NCI-H2227 (cell line): Measurements from ENCODE around the gene M1AP.
A peak's percentile ranks its signal among the peaks of the same experiment; 100 is the strongest.
"Not testable (repeated sequence)": the region's sequence is repeated elsewhere in the genome, so short reads cannot be mapped to it uniquely, and the experiment has no call there.

Experiments
- DNase-seq: peaks from one replicate; lab custom pipeline; 2025; ENCODE audit not compliant: unreplicated experiment; lab: John Stamatoyannopoulos, UW

Gene M1AP

DNA sequence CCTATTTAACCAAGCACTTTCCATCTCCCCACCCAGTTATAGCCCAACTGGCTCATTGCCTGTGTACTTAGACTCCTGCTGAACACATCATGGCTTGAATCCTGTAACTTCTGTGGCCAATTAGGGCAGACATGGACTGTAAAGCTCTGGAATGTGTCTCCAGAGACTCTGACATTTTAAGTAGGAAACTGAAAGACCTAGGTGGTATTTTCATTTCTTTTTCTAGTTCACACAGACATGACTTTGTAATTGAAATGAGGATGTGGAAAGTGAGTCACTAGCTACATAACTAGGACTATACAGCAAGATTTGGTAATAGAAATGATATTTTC lies 81.4 kb downstream of the M1AP start:
- DNase-seq: no peak

DNA sequence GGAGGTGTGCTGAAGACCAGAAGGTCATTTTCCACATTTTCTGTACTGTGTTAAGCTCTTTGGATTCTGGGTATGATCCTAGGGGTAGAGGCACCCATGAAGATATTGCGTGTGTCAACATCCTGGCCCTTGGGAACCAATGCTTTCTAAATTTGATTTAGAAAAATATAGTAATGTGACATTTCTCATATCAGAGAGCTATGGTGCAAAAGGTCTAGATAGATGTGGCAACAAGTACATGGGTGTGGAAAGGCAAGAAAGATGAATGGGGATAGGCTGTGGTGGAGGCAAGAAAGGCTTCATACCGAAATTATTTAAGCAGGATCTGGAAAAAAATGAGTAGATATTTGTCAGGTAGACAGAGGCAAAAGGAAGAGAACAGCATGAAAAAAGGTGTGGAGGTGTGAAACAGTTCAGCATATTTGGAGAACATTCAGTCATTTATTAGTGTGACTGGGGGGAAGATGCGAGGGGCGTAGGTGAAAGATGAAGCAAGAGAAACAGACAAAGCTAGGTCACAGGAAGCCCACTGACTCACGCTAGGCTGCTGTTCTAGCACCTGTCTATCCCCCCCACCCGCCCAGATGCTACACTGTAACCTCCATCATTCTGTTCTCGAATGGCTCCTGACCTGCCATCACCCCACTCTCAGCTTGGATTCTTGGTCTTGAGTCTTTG lies 81.9 kb downstream of the M1AP start:
- DNase-seq: no peak

DNA sequence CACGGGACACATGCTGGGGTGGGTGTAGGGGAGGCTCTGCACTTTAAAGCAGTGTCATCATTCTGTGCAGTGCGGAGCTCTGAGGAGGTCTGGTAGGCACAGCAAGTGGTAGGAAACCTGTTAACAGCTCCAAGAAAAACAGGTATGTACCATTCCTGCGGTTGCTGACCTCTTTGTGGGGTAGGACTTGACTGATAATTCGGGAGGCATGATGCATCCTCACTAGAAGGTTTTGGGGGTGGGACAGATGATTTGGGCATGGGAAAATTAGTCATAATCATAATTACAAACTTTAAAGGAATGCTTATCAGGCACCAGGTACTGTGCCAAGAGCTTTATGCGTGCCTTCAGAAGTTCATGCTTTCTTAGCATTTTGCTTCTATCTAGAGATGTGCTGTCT lies 83.9 kb downstream of the M1AP start:
- DNase-seq: no peak

DNA sequence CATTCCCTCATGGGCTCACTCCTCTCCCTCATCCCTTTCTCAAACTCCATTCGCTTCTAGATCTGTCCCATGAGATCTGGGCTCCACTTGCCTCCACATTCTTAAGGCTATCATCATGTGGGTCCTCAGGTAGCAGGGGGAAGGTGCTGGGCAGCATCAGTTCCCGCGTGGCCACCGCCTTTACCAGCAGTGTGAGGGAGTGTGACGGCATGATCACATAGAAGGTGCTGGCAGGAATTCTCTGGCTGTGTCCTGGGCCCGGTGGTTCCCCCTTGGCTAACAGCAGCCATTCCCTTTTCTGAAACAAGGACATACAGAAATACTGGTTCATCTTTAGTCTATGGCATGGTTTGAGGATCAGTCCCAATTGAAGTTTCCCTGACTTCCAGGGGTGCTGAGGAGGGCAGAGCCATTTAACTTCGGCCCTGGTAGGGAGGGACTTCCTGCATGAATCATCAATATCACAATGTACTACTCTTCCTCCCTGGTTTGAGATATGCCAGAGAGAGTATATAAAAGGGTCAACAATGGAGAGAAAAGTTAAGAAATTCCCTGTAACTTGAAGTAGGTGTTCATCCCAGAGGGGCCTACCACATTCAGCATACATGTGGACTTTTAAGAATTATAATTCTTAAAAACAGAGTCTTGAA lies 85.9 kb downstream of the M1AP start:
- no peak for DNase-seq

DNA sequence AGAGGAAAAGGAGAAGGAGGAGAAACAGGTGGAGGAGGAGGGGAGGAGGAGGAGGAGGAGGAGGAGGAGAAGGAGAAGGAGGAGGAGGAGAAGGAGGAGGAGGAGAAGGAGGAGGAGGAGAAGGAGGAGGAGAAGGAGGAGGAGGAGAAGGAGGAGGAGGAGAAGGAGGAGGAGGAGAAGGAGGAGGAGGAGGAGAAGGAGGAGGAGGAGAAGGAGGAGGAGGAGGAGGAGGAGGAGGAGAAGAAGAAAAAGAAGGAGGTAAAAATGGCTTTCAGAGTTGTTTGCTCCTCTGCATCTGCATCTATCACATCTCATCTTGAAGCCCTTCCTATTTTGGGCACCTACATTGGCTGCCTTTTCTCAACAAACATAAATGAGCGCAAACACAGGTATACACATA lies 87.1 kb downstream of the M1AP start:
- DNase-seq: not testable (repeated sequence)

DNA sequence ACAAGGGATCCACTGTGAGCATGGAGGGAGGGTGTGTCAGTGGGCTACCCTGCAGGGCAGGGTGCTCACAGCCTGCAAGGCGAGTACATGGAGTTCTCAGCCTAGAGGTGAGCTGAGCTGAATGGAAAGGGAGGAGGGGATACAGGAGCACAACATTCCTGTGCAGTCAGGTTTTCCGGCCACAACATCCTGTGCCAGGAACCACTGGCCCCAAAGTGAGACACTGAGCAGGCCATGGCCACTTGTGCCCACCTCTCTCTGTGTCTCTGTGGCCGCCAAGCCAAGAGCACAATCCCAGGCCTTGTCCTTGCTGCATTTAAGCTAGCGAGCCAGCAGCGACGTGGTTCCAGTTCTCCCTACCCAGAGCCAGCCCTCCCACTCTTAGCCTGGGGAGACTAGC lies 87.5 kb downstream of the M1AP start:
- no peak for DNase-seq

DNA sequence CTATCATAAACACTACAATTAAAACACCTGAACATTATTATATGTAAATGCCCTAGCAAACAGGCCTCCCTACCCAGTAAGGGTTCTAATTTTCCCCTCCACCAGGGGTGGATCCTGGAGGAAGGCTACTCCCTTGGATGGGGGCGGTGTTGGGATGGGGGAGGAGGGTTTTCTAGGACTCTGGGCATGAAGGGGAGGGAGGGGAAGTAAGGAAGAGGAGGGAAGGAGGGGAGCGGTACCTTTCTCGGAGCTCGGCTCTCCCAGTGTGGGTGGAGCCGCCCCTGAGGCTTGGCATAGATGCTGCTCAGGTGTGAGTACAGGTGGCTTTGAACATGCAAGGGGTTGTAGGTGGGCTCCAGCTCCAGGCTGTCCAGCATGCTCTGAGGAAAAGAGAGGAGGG lies 88.2 kb downstream of the M1AP start:
- DNase-seq: no peak

DNA sequence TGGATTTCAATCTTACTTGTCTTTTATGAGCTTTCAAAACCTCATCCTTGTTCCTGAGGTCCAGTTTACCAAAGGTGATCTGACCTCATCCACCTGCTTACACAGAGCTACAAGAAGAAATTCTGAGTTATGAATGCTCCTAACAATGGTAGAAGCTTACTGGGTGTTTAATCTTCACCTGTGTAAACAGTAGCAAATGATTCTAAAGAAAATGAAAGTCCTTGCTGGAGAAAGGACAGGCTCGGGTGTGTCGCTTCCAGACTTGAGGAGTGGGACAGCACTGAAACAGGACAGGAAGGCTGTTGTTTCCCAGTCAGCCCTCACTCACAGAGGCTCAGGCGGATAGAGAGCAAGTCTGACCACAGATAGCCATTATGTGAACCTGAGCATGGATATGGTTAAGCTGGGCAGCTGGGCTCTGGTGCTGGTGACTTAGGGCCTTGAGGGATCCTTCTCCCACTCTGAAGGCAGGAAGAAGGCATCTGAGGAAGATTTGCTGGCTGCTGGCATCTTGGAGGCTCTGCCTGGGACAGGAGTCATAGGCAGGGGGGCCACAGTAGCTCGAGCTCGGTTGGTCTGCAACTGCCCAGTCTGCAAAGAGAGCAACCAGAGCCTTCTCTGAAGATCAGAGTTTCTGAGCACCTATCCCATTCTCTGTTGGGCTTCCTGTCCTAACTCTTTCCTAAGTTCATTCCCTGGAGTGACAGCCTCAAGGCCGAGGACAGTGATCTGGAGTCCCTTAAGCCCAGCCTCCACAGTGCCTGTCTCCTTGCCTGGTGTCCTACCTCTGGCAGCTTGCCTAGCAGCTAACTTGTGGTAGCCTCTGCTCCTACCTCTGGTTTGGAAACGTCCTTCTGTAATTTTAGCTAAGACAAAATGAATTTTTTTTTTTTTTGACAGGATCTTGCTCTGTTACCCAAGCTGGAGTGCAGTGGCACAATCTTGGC lies 89.6 kb downstream of the M1AP start:
- no peak for DNase-seq

DNA sequence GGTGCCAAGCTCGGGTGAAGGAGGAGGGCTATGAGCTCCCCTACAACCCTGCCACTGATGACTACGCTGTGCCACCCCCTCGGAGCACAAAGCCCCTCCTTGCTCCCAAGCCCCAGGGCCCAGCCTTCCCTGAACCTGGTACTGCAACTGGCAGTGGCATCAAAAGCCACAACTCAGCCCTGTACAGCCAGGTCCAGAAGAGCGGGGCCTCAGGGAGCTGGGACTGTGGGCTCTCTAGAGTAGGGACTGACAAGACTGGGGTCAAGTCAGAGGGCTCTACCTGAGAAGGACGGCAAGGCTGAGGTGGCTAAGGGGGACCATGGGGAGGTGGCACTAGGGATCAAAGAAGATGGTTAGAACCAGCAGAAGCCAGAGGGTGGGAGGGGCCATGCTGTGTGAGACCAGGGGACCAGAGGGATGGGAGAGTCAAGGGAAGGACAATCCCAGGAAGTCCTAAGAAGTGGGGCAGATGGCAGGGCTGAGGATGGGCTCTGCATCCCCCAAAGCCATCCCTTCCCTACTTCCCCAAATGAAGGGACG lies 91.2 kb downstream of the M1AP start:
- DNase-seq: no peak

DNA sequence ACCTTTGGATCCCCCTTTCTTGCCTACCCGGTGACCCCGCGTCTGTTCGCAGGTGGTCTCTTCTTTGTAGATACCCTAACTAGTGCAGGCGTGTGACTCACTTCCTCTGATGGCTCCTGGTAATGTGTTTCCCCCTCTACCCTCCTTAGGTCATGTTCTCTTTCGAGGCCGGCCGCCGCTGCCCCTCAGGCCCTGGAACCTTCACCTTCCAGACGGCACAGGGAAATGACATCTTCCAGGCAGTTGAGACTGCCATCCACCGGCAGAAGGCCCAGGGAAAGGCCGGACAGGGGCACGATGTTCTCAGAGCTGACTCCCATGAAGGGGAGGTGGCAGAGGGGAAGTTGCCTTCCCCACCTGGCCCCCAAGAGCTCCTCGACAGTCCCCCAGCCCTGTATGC lies 92.0 kb downstream of the M1AP start:
- DNase-seq: no peak

DNA sequence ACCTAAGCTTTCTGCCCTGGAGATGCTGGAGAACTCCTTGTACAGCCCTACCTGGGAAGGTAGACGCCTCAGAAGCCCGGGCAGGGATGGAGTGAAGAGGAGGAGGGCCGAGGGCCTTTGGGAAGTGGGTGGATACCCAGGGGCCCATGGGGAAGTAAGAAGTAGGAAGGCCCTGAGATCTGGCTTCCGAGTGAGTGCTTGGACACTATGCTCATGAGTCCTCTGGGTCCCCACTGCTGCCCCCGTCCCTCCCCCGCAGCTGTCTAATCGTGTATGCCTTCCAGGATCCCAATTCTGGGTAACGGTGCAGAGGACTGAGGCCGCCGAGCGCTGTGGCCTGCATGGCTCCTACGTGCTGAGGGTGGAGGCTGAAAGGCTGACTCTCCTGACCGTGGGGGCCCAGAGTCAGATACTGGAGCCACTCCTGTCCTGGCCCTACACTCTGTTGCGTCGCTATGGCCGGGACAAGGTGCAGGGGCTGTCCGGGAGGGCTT lies 92.5 kb downstream of the M1AP start:
- no peak for DNase-seq

DNA sequence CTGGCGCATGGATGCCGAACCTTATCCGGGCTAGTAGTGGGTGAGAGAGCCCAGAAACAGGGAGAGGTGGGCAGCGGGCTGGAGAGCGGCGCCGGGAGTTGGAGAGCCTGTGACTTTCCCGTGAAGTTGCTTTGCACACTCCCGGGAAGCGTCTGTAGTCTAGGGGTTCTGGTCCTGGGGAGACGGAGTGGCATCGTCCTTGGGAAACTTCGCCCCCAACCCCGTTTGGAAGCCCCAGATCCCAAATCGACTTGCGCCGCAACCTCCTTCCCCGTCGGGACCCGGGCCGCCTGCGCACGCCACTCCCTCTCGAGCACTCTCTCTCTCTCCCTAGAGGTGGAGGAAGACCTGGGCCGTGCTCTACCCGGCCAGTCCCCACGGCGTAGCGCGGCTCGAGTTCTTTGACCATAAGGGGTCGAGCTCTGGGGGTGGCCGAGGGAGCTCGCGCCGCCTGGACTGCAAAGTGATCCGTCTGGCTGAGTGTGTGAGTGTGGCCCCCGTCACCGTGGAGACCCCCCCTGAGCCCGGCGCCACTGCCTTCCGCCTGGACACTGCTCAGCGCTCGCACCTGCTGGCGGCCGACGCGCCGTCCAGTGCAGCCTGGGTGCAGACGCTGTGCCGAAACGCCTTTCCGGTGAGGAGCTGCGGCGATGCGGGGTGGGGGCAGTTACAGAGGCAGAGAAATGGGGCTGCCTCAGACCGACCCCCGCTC lies 93.2 kb downstream of the M1AP start:
- DNase-seq: peak; percentile 73

DNA sequence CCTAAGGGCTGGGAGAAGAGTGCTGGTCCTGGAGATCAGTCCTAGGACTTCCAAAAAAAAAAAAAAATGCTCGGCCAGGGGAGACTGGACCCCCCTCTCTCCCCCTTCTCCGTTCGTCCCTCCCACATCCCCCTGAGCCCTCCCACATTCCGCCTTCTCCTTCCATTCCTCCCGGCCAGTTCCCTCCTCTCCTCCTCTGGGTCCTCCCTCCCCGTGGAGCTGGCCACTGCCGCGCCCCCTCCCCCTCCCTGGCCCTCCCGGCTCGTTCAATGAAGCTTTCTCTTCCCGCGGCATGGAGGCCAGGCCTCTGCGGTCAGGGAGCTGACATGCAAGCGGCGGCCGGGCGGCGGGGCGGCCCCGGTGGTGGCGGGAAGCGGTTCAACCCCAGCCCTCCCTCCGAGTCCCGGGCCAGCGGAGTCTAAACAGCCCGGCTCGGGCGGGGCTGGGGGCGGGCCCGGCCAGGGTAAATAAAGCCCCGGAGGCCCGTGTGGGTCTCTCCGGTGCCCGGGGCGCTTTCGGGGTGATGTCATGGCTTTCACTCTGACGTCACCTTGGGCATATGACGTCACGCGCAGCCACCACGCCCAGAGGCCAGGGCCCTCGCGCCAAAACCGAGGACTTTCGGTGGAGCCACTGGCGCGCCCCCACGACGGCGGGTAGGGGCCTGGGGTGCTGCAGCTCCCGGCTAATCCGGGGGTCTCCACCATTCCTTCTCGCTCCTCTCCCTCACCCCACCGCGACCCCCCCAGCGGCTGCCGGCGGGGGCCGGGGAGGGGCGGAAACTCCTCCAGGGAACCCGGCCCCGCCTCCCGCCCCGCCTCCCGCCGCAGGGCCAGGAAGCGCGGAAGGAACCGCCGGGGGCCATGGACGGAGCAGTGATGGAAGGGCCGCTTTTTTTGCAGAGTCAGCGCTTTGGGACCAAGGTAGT lies 94.0 kb downstream of the M1AP start, which contains the start of the genes DOK1 and LOXL3:
TSS of gene DOK1 (plus strand) at position 829 of the 928 bp plus-strand sequence. CDS start at position 864, 35 bp downstream.
TSS of gene LOXL3 (minus strand) at position 51 of the 928 bp plus-strand sequence. CDS start 1,308 bp downstream, outside the sequence.
- peak; percentile 91 for DNase-seq

DNA sequence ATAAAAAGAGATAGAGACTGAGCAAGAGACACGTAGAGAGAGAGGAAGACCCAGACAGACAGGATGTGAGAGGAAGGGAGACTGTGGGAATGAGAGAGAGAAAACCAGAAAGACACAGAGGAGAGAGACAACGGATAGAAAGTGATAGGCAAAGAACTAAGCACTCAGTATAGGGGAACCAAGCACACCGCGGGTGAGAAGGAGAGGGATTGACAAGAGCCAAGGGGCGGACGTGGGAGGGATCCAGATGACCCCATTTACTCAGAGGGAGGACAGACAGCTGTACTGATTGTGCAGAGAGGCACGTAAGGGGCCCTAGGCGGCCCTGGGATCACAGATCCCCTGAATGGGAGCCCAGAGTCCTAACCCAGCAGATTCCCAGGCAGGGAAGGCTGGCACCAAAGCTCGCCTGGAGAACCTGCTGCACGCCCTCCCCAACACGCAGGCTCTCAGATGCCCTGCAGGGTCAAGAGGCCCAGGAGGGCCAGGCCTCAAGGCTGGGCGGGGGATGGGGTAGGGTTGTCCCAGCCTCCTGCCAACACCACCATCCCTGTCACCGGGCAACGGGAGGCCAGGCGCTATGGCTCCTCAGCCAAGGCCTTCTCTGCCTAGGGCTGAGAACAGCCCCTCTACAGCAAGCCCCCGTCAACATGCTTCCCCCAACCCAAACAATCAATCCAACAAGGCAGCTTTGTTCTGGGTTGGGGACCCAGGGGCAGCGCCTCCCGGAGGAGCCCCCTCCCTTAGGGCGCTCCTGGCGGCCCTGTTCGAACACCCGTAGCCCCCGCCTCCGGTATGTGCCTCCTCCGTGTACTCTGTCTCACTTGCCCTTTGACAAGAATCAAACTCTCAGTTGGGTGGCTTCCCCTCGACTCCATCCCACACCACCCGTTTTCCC lies 95.0 kb downstream of the M1AP start:
- DNase-seq: peak; percentile 62

DNA sequence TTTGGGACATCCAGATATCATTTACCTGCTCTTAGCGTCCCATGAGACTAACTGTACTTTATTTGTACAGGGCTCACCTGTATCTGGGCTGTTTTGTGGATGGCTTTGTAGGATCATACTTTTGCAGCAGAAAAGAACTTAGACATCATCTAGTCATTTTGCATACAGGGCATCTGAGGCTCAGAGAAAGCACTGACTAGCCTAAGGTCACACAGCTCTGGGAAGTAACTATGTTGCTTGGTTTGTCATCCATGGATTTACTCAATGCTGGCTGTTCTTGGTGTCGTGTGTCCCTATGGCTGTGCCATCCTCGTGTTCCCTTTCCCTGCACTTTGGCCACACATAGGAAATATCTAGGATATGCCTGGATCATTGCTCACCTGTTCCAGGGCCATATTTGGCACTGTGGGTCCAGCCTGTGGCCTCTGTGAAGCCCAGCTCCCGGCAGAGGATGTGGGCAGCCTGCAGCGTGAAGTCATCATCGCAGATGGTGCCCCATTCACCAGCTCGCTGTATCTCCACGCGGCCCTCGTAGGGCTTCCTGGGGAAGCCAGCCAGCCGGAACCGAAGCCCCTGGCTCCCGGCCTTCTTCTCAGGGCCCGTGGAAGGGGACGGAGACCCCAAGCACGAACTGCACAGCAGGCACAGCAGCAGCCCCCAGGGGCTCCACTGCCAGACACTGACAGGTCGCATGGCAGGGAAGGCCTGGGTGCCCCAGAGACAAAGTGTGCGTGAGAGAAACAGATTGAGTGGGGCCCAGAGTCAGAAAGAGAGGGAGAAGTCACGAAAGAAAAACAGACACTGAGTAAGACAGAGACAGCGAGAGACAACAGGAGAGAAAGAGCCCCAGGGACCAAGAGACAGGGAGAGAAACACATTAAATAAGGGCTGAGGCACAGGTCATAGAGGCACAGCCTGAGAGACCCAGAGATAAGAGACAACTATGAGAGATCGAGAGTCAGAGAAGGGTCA lies 95.9 kb downstream of the M1AP start:
- DNase-seq: no peak

DNA sequence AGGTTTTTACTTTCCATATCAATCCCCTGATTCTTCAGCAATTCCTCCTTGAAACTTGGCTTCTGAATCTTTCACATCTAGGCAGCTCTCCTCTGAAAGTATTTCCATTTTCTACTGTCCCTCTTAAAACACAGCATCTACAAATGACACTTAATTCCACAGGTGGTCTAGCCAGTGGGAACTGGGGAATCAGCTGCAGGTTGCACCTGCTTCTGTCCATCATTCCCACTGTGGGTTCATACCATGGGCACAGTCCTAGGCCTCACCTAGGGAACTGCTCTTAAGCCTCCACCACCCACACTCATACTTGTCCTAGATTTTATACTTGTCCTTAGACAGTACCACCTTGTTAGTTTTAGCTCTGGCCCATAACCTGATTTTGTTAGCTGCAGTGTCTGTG lies 96.6 kb downstream of the M1AP start:
- no peak for DNase-seq

DNA sequence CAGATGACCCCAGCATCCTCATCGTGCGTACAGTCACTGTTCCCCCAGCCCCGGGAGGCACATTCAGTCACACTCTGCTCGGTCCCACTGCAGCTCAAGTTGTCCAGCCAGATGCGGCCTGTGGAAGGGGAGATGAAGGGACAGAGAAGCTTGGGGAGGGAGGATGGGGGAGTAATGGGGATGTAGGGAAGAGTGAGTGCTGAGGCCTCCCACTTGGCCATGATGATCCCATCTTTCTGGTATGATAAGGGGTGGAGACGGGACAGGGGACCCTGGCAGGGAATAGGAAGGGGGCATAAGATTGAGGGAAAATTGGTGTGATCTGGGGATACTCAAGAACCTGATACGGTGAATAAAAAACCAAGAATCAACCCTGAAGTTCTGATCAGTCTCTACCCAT lies 97.9 kb downstream of the M1AP start:
- no peak for DNase-seq
